ENCODE data around the gene CT47C1.

DNA sequence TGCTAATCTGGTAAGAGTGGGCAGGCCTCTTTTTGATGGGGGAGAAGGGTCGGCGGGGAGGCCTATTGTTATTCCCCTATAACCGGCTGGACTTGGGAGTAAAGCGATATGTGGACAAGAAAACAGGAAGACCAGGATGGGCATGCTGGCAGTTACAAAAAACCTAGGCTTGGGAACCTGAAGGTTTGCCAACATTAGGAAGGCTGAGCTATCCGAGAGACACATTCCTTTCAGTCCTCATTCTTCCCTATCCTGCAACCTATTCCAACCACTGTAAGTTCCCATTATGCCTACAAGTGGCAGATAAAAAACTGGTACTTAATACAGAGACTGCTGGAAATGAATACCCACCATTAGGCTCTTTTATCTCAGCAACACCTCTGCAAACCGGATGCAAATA, 32.4 kb upstream of the CT47C1 start:
- TF ChIP-seq, protein P1, sequence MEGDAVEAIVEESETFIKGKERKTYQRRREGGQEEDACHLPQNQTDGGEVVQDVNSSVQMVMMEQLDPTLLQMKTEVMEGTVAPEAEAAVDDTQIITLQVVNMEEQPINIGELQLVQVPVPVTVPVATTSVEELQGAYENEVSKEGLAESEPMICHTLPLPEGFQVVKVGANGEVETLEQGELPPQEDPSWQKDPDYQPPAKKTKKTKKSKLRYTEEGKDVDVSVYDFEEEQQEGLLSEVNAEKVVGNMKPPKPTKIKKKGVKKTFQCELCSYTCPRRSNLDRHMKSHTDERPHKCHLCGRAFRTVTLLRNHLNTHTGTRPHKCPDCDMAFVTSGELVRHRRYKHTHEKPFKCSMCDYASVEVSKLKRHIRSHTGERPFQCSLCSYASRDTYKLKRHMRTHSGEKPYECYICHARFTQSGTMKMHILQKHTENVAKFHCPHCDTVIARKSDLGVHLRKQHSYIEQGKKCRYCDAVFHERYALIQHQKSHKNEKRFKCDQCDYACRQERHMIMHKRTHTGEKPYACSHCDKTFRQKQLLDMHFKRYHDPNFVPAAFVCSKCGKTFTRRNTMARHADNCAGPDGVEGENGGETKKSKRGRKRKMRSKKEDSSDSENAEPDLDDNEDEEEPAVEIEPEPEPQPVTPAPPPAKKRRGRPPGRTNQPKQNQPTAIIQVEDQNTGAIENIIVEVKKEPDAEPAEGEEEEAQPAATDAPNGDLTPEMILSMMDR (conservative IDR thresholded peaks at IDR 0.05; ENCODE audit: low read depth, low read length): no peak
- TF ChIP-seq EZH2phosphoT487 (IDR thresholded peaks at IDR 0.05; ENCODE audit: borderline replicate concordance, low read length) (no peak), EZH2 (IDR thresholded peaks at IDR 0.05; ENCODE audit: low read length, unreplicated experiment) (no peak)

All from PC-3 (cell line).